GM12872 (cell line): Measurements from ENCODE around the gene URB2.

Experiments
- CTCF ChIP-seq: IDR thresholded peaks from 3 replicates; pipeline ENCODE4 v1.5.1; 2011; ENCODE audit warnings: low read depth, mild to moderate bottlenecking, low read length, moderate library complexity; ENCODE audit not compliant: insufficient read depth

Gene URB2

GRCh38 chr1:229619002-229619401 is 7.0 kb upstream of the URB2 start:
- no peak for TF ChIP-seq CTCF

GRCh38 chr1:229619614-229620013 is 6.4 kb upstream of the URB2 start:
- TF ChIP-seq CTCF = no peak

GRCh38 chr1:229620876-229621275 is 5.2 kb upstream of the URB2 start:
- TF ChIP-seq CTCF = no peak

GRCh38 chr1:229621663-229622062 is 4.4 kb upstream of the URB2 start:
- no peak for TF ChIP-seq CTCF

GRCh38 chr1:229623225-229623624 is 2.8 kb upstream of the URB2 start:
- TF ChIP-seq CTCF = no peak

- no peak for TF ChIP-seq CTCF
Measured at GRCh38 chr1:229623838-229624237, 2.2 kb upstream of the URB2 start.

- no peak for TF ChIP-seq CTCF
Measured at GRCh38 chr1:229624521-229625070, 1.5 kb upstream of the URB2 start.
